Activated naive CD8-positive, alpha-beta T cell (primary cell): ENCODE data around the gene CCDC120.

Experiments
- H3K27ac Mint-ChIP-seq: one replicate; pipeline ENCODE4 v1.8.0; 2021; ENCODE audit warnings: mixed read lengths
- H3K27me3 Mint-ChIP-seq: one replicate; pipeline ENCODE4 v1.8.0; 2021; ENCODE audit warnings: mixed read lengths
- H3K36me3 Mint-ChIP-seq: one replicate; pipeline ENCODE4 v1.8.0; 2021; ENCODE audit warnings: mixed read lengths
- H3K4me1 Mint-ChIP-seq: one replicate; pipeline ENCODE4 v1.8.0; 2021; ENCODE audit warnings: low read depth, mixed read lengths
- H3K4me3 Mint-ChIP-seq: one replicate; pipeline ENCODE4 v1.8.0; 2021; ENCODE audit warnings: mild to moderate bottlenecking, mixed read lengths
- H3K9me3 Mint-ChIP-seq: one replicate; pipeline ENCODE4 v1.8.0; 2021; ENCODE audit warnings: low read depth, mixed read lengths

Gene CCDC120

DNA sequence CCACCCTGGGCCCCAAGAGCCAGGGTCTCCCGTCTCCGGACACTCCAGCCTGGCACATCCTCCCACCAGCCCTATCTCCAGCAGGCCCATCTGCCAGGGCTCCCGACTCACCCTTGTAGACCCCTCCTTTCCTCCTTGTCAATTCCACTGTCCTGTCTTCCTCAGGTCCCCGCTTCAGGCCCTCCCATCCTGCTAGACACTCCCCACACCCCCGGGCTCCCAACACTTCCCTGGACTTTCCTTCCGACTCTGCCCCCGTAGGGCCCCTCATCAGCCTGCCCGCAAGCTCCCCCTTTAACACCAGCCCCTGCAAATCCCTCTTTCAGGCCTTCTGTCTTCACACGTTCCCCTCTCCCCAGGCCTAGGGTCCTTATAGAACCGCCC, 13.9 kb downstream of the CCDC120 start:
- H3K4me1 Mint-ChIP-seq: peaks cover 11% of the 10 kb centered on the region
- H3K27me3 Mint-ChIP-seq: no peaks in the 10 kb centered on the region
- no peaks in the 10 kb centered on the region for H3K36me3 Mint-ChIP-seq
- H3K4me3 Mint-ChIP-seq: peak overlapping the region; percentile 86
- no peak overlapping the region for H3K27ac Mint-ChIP-seq
- H3K9me3 Mint-ChIP-seq: no peaks in the 10 kb centered on the region

DNA sequence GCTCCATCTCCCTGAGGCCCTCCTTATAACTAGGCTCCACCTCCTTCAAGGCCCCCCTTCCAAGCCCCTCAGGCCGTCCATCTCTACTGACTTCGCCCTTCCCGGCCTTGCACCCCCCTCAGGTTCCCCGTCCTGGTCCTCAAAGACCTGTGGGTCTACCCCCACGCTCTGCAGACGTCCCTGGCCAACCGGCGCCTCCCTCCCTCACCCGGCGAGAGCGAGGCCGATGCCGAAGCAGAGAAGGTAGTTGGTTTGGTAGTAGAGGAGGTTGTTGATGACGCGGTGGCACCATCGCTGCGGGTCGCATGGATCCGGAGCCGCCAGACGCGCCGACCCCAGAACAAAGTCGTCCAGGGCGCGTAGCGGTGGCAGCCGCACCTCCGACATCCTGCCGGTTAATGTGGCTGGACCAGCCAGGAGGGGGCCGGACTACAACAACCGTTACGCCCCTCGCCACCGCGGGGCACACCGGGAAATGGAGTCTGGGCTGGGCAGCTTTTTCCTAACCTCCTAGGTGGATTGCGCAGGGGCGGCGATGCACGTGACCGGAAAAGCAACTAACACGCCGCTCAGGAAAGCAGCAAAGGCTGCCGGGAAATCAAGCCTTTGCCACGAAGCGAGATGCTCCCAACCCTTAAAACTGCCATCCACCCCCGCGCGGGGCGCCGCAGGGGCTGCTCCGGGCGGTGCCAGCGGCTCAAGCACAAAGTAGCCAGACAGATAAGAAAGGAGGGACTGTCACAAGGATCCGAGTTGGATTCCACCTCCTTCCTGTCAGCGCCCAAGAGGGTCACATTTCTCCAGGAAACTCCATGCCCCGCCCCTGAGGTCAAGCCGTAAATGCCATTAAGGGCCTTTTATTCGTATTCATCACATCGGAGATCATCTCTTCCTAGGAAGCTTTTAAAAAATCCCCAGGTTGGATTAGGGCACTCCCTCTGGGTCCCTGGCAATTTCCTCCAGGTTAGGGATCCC, 15.1 kb downstream of the CCDC120 start, which contains the start of gene PRAF2:
TSS of gene PRAF2 (minus strand) at position 402 of the 975 bp plus-strand sequence. CDS start at position 387, 15 bp downstream.
- peak within 1 kb of the TSS; percentile 84 for H3K27ac Mint-ChIP-seq
- no peaks in the 10 kb centered on the region for H3K9me3 Mint-ChIP-seq
- H3K4me1 Mint-ChIP-seq: peaks cover 17% of the 10 kb centered on the region
- peak within 1 kb of the TSS; percentile 86 for H3K4me3 Mint-ChIP-seq
- no peaks in the 10 kb centered on the region for H3K36me3 Mint-ChIP-seq
- H3K27me3 Mint-ChIP-seq: no peaks in the 10 kb centered on the region

DNA sequence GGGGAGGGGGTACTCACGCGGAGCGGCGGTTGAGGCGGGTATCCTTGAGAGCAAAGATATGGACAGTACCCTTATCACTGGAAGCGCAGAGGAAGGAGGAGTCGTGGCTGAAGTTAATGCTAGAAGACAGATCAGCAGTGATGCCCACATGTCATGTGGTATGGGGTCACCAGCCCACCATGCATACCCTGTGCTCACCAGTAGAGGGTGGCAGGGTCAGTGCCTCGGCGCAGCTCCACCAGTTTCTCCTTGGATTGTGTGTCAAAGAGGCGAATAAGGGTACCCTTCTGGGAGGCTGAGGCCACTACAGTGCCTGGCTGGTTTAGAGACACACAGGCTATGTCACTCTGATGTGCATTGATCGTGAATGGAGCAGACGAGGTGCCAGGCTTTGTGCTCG, 16.5 kb downstream of the CCDC120 start:
- Mint-ChIP-seq H3K27me3 (no peaks in the 10 kb centered on the region), H3K36me3 (no peaks in the 10 kb centered on the region), H3K4me3 (no peak overlapping the region), H3K4me1 (peaks cover 21% of the 10 kb centered on the region), H3K27ac (no peak overlapping the region), H3K9me3 (no peaks in the 10 kb centered on the region)

DNA sequence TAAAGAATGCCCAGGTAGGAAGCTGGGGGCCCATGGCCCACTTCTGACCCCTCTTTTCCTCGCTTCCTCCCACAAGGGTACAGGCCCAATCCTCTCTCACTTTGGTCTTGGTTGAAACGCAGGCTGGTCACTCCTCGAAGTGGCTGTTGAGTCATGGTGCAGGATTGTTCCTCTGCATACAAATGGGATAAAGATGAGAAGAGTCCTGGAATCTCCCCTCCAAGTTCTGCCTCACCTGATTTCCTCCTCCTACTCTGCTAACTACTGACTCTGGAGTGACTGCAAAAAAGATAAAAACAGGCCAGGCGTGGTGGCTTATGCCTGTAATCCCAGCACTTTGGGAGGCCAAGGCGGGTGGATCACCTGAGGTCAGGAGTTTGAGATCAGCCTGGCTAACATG, 19.1 kb downstream of the CCDC120 start:
- Mint-ChIP-seq H3K4me3 (no peak overlapping the region), H3K9me3 (no peaks in the 10 kb centered on the region), H3K4me1 (peaks cover 18% of the 10 kb centered on the region), H3K36me3 (no peaks in the 10 kb centered on the region), H3K27me3 (no peaks in the 10 kb centered on the region), H3K27ac (no peak overlapping the region)

DNA sequence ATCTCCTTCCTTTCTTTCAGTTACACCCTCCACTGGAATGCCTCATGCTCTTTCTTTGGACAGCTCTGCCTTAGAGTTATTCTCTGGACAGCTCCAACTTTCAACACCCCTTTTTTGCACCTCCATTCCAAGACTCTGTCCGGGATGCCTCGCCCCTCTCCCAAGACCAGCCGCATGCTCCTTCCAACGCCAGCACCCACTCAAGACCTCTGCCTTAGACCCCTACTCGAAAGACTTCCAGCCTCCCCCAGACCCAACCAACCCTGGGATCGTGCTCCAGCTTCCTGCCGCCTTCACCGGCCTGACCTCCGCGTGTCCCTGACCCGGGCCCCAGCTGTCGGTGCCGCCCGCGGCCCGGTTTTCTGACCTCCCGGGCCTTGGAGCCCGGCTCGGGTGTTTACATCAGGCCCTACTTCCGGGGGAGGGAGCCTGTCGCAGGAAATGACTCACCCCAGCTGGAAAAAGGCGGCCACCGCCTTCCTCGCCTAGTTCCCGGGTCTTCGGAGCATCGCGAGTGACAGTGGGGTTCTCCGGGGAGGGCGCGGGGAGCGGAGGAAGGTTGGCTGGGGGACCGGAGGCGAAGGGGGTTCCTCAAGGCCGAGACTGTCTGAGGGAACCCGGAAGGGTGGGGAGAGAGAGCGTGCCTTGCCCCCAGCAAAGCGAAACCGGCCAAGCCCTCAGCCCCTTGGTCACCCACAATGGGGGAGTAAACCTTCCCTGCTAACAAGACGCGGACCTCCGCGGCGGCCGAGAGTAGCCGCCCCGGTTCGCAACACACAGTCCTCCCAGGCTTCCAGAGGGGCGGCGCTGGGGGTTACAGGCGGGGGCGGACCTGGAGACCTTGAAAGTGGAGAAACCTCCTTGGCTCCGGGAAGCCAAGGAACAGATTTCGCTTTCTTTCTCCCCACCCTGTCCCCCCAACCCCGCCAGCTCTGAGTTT, 21.0 kb downstream of the CCDC120 start, which contains the start of gene WDR45:
TSS of gene WDR45 (minus strand) at position 399 of the 940 bp plus-strand sequence. CDS start 1,792 bp downstream, outside the sequence.
- H3K27me3 Mint-ChIP-seq: no peaks in the 10 kb centered on the region
- H3K27ac Mint-ChIP-seq: peak within 1 kb of the TSS; percentile 99
- peak within 1 kb of the TSS; percentile 94 for H3K4me3 Mint-ChIP-seq
- H3K4me1 Mint-ChIP-seq: peaks cover 10% of the 10 kb centered on the region
- H3K9me3 Mint-ChIP-seq: no peaks in the 10 kb centered on the region
- H3K36me3 Mint-ChIP-seq: no peaks in the 10 kb centered on the region

DNA sequence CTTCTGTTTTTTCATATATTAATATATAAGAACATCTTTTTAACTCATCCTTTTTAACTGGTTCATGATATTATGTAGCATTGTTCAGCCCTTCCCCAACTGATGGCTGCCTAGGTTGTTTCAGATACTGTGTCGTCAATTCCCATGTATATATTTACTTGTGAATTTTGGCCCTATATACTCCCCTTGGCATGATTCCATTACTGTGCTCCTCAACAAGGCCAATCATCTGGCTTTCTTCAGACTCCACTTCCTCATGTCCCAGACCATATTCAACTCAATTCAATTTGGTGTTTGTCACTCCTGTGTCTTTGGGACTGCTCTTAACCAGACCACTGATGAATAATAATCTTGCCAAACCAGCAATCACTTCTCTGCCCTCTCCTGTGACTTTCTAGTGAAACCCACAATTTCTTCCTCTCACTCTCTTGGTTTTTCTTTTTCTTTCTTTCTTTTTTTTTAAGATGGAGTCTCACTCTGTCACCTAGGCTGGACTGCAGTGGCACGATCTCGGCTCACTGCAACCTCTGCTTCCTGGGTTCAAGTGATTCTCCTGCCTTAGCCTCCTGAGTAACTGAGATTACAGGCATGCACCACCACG, 23.6 kb downstream of the CCDC120 start:
- peak overlapping the region; percentile 80 for H3K27ac Mint-ChIP-seq
- H3K27me3 Mint-ChIP-seq: no peaks in the 10 kb centered on the region
- no peak overlapping the region for H3K4me3 Mint-ChIP-seq
- no peaks in the 10 kb centered on the region for H3K9me3 Mint-ChIP-seq
- peaks cover 10% of the 10 kb centered on the region for H3K4me1 Mint-ChIP-seq
- H3K36me3 Mint-ChIP-seq: no peaks in the 10 kb centered on the region

DNA sequence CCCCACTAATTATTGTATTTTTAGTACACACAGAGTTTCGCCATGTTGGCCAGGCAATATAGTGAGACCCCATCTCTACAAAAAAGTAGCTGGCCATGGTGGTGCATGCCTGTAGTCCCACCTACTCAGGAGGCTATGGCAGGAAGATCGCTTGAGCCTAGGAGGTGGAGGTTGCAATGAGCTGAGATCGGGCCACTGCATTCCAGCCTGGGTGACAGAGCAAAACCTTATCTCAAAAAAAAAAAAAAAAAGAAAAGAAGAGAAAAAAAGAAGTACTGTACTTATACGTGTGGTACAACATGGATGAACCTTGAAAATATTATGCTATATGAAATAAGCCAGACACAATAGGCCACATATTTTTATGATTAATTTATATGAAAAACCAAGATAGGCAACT, 30.8 kb downstream of the CCDC120 start:
- Mint-ChIP-seq H3K9me3 (no peaks in the 10 kb centered on the region), H3K4me3 (no peak overlapping the region), H3K4me1 (no peaks in the 10 kb centered on the region), H3K36me3 (no peaks in the 10 kb centered on the region), H3K27ac (no peak overlapping the region), H3K27me3 (no peaks in the 10 kb centered on the region)

DNA sequence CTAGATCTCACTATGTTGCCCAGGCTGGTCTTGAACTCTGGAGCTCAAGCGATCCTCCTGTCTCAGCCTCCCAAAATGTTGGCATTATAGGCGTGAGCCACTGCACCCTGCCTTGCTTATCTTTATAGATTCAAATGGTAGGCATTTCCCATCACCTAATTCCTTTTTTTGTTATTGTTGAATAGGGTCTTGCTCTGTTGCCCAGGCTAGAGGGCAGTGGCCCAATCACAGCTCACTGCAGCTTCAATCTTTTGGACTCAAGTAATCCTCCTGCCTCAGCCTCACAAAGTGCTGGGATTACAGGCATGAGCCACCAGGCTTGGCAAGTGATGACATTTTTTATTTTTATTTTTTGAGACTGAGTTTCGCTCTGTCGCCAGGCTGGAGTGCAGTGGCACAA, 37.6 kb downstream of the CCDC120 start:
- H3K27ac Mint-ChIP-seq: no peak overlapping the region
- H3K9me3 Mint-ChIP-seq: no peaks in the 10 kb centered on the region
- H3K36me3 Mint-ChIP-seq: no peaks in the 10 kb centered on the region
- H3K27me3 Mint-ChIP-seq: no peaks in the 10 kb centered on the region
- H3K4me1 Mint-ChIP-seq: peaks cover 3% of the 10 kb centered on the region
- no peak overlapping the region for H3K4me3 Mint-ChIP-seq

DNA sequence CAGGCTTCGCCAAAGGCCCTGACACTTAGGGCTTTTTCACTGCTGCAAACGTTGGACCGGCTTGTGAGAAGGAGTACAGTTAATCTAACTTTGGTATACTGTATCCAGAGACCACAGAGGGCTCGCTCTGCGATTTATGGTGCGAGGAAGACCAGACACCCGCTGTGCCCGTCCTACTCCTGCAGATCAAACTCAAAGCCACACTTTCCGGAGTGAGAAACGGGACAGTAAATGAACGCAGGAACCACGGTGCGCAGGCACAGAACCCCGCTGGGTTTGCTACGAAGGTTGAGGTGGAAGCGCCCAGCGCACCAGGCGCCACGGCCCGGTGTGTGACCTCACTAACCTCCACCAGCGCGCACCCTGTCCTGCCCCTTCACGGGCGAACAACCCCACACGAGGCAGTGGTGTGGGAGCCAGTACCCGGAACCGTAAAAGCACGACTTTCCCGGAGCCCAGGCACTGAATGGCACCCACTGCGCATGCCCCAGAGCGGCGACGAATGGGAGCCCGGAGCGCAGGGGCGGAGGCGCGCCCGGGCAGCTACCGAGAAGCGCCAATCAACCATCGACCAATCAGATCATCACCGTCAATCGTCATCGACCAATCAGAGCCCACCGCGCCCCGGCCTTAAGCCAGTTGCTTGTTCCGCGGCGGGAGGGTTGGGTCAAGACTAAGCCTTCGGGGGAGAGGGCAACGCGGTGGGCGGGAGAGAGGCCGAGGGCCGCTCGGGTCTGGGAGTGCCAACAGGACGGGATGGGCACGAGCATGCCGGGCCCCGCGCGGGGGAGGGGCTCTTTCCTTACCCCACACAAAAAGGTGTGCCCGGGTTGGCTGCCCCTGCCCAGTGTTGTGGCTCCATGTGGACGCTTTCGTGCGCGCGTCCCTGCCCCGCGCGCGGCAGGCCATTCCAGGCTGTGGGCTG, 42.2 kb downstream of the CCDC120 start:
- no peaks in the 10 kb centered on the region for H3K9me3 Mint-ChIP-seq
- H3K4me3 Mint-ChIP-seq: peak overlapping the region; percentile 93
- peaks cover 3% of the 10 kb centered on the region for H3K4me1 Mint-ChIP-seq

DNA sequence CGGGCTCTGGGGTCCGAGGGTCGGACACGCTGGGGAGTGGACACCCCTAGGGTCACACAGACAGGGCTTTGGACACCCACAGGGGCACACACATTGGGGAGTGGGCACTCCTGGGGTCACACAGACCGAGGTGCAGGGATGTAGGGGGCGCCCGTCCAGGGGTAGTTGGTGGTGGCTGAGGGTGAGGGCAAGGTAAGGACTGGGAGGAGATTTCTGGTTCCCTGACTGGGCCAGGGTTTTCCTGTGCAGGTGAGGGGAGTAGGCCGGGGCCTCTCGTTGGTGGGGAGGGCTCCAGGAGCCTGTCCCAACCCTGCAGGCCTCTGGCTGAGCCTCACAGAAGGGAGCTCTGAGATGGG, 42.8 kb downstream of the CCDC120 start:
- Mint-ChIP-seq H3K27me3 (no peaks in the 10 kb centered on the region), H3K4me3 (peak overlapping the region; percentile 93), H3K9me3 (no peaks in the 10 kb centered on the region), H3K27ac (peak overlapping the region; percentile 86), H3K36me3 (no peaks in the 10 kb centered on the region), H3K4me1 (peaks cover 3% of the 10 kb centered on the region)

More for the DNA sequence above, 42.2 kb downstream of the CCDC120 start:
- no peaks in the 10 kb centered on the region for H3K36me3 Mint-ChIP-seq
- peak overlapping the region; percentile 86 for H3K27ac Mint-ChIP-seq
- H3K27me3 Mint-ChIP-seq: no peaks in the 10 kb centered on the region

DNA sequence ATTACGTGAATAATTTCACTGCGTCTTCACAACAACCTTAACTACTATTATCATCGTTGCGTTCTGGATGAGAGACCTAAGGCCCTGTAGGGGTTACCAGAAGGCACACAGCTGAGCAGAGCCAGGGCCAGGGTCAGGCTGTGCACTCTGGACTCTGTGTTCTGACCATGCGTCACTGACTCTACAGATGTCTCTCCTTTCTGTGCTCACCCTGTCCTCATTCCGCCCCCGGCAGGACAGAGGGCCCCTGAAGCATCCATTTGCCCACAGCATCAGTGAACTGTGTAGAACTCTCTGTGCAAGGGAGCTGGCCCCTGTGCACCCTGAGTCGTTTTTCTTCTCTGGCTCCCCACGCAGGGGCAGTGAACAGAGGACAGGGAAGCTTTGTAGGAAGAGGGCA, 43.4 kb downstream of the CCDC120 start:
- Mint-ChIP-seq H3K4me3 (peak overlapping the region; percentile 93), H3K27me3 (no peaks in the 10 kb centered on the region), H3K36me3 (no peaks in the 10 kb centered on the region), H3K9me3 (no peaks in the 10 kb centered on the region), H3K4me1 (peaks cover 3% of the 10 kb centered on the region), H3K27ac (peak overlapping the region; percentile 86)

DNA sequence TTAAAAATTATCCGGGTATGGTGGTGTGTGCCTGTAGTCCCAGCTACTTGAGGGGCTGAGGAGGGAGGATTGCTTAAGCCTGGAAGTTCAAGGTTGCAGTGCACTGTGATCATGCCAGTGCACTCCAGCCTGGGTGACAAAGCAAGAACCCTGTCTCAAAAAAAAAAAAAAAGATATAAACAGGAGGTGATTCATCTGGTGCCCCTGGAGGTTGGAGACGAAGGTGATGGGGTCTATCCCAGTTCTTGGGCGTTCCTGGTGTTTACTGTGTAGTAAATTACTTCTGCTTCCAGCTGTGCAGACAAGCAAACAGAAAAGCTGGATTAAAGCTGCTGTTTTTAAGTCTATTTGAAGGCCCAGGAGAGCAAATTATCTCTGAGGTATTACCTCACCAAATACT, 44.8 kb downstream of the CCDC120 start:
- H3K27me3 Mint-ChIP-seq: no peaks in the 10 kb centered on the region
- H3K4me1 Mint-ChIP-seq: peaks cover 3% of the 10 kb centered on the region
- H3K36me3 Mint-ChIP-seq: no peaks in the 10 kb centered on the region
- H3K27ac Mint-ChIP-seq: no peak overlapping the region
- H3K4me3 Mint-ChIP-seq: no peak overlapping the region
- H3K9me3 Mint-ChIP-seq: no peaks in the 10 kb centered on the region

DNA sequence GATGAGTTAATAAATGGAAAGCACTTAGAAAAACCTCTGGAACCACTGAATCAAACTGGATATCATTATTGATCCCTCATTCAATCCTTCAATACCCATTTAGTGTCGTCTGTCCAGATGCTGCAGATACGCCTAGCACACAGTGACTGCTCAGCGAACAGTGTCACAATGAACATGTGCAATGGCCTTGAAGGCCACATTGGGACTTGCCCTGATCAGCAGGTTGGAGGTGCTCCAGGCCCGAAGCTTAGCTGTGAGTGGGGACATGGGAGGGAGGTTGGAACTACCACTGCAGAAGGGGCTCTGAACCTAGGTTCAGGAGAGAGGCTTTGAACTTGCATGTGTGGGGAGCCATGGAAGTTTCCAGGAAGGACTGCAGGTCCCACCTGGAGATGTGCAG, 47.5 kb downstream of the CCDC120 start:
- no peaks in the 10 kb centered on the region for H3K4me1 Mint-ChIP-seq
- H3K27ac Mint-ChIP-seq: no peak overlapping the region
- H3K9me3 Mint-ChIP-seq: no peaks in the 10 kb centered on the region
- H3K36me3 Mint-ChIP-seq: peaks cover 4% of the 10 kb centered on the region
- H3K27me3 Mint-ChIP-seq: no peaks in the 10 kb centered on the region
- H3K4me3 Mint-ChIP-seq: no peak overlapping the region

DNA sequence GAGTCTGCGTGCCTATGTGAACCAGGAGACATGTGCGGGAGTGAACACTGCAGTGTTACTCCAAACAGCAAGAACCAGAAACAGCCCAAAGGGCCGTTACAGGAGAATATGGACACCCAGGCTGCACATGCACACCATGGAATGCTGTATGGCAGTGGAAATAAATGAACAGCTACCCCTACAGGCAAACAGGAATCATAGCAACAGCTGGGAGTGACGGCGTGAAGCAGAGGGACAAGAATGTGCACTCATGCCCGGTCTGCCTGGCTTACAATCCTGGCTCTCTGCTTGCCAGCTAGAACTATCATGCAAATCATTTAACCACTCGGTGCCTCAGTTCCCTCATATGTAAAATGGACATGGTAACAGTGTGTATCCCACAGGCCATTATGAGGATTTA, 48.1 kb downstream of the CCDC120 start:
- H3K4me3 Mint-ChIP-seq: no peak overlapping the region

More for the DNA sequence above, 48.1 kb downstream of the CCDC120 start:
- Mint-ChIP-seq H3K36me3 (peaks cover 4% of the 10 kb centered on the region), H3K9me3 (no peaks in the 10 kb centered on the region), H3K27ac (no peak overlapping the region), H3K4me1 (no peaks in the 10 kb centered on the region), H3K27me3 (no peaks in the 10 kb centered on the region)
